GM23338 (cell line): Measurements from ENCODE around the gene PDGFRA.

Experiments used
- CREB1 ChIP-seq: fragments of 250-450 bp; sonication (Bioruptor Pico); IDR thresholded peaks from 2 replicates; pipeline ENCODE4 v1.5.0; 2020; ENCODE audit warnings: low read depth, mild to moderate bottlenecking, moderate library complexity
- CTCF ChIP-seq, 2 experiments: fragments of 200-600 bp in 1 of 2; sonication (generic) in 1 of 2; conservative IDR thresholded peaks; 2 replicates each; pipeline versions ENCODE4 v1.5.1 to v1.6.1; 2016 to 2017; ENCODE audit warnings: antibody characterized with exemption in 2 of 2, low read depth in 2 of 2, mild to moderate bottlenecking in 2 of 2, moderate library complexity in 1 of 2
- ETS1 ChIP-seq: IDR thresholded peaks from 2 replicates; pipeline ENCODE4 v1.6.1; 2016; ENCODE audit warnings: antibody characterized with exemption
- EZH2 ChIP-seq: fragments of 200-600 bp; sonication (generic); IDR thresholded peaks from one replicate; pipeline ENCODE4 v1.8.0; 2017; ENCODE audit warnings: antibody characterized with exemption, mild to moderate bottlenecking, low read depth; ENCODE audit not compliant: unreplicated experiment
- EZH2phosphoT487 ChIP-seq: fragments of 200-600 bp; sonication (generic); IDR thresholded peaks from one replicate; pipeline ENCODE4 v1.8.1; 2018; ENCODE audit warnings: antibody characterized with exemption; ENCODE audit not compliant: unreplicated experiment
- JUNB ChIP-seq: IDR thresholded peaks from one replicate; pipeline ENCODE4 v1.6.1; 2016; ENCODE audit warnings: antibody characterized with exemption; ENCODE audit not compliant: unreplicated experiment
- NANOG ChIP-seq: IDR thresholded peaks from 2 replicates; pipeline ENCODE4 v1.6.1; 2016; ENCODE audit warnings: antibody characterized with exemption, borderline replicate concordance
- POLR2AphosphoS5 ChIP-seq: IDR thresholded peaks from 2 replicates; pipeline ENCODE4 v1.6.1; 2016; ENCODE audit warnings: antibody characterized with exemption, low read depth
- REST ChIP-seq: IDR thresholded peaks from one replicate; pipeline ENCODE4 v1.6.1; 2018; ENCODE audit warnings: antibody characterized with exemption; ENCODE audit not compliant: unreplicated experiment
- STAT1 ChIP-seq: IDR thresholded peaks from one replicate; pipeline ENCODE4 v1.6.1; 2016; ENCODE audit warnings: antibody characterized with exemption; ENCODE audit not compliant: unreplicated experiment
- ZNF114 ChIP-seq: fragments of 250-450 bp; sonication (Bioruptor Pico); IDR thresholded peaks from 2 replicates; pipeline ENCODE4 v1.5.0; 2020; ENCODE audit warnings: mild to moderate bottlenecking, moderate library complexity
- ZNF462 ChIP-seq: fragments of 250-450 bp; sonication (Bioruptor Pico); IDR thresholded peaks from 2 replicates; pipeline ENCODE4 v1.5.0; 2020; ENCODE audit warnings: mild to moderate bottlenecking, moderate library complexity

GRCh38 chr4:54289316-54289715 is 60.2 kb downstream of the PDGFRA start:
- no peak for TF ChIP-seq CTCF (conservative IDR thresholded peaks at IDR 0.05; ENCODE audit: low read depth in 2 of 2)
- no peak for TF ChIP-seq JUNB
- no peak for TF ChIP-seq REST
- TF ChIP-seq EZH2, result no peak
- no peak for TF ChIP-seq POLR2AphosphoS5
- no peak for TF ChIP-seq CREB1 (CRISPR knock-in tag)
- TF ChIP-seq ZNF114 (CRISPR knock-in tag), result no peak
- no peak for TF ChIP-seq EZH2phosphoT487
- no peak for TF ChIP-seq STAT1
- TF ChIP-seq NANOG, result no peak
- no peak for TF ChIP-seq ZNF462
- TF ChIP-seq ETS1, result no peak
